OCI-LY1 (cell line): Measurements from ENCODE around the gene RIGI.

ENCODE experiments used
- EZH2 ChIP-seq: fragments of 200-600 bp; sonication (generic), shearing (Covaris generic); IDR thresholded peaks from 2 replicates; pipeline ENCODE4 v1.8.0; 2017; ENCODE audit warnings: borderline replicate concordance, mixed run types, mild to moderate bottlenecking, antibody characterized with exemption, low read length, moderate library complexity, mixed read lengths
- TF ChIP-seq, protein P1 (sequence below): fragments of 200-600 bp; sonication (generic), shearing (Covaris generic); IDR thresholded peaks from 2 replicates; pipeline ENCODE4 v1.5.1; 2017; ENCODE audit warnings: mild to moderate bottlenecking, antibody characterized with exemption, low read length, moderate library complexity, mixed read lengths

DNA sequence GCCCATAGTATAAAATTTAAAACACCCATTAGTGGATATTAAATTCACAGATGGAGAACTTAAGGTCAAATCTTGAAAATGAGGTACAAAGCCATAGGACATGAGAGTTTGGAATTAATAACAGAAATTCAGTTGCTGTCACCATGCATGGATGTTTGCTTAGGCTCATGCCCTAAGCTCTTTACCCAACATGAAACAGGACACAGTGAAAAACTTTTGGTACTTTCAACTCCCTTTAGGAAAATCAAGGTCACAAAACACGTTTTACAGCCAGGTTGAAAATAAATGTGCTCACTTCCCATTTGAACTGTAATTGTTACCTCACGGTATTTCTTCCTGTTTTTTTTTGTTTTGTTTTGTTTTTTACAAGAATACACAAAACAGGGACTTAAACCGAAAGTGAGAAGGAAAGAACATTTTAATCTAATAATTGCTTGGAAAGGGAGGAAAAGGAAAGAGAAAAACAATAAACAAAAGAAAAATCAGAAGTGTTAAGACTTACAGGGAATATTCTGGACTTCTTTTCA lies 32.5 kb upstream of the RIGI start:
- TF ChIP-seq, protein P1, sequence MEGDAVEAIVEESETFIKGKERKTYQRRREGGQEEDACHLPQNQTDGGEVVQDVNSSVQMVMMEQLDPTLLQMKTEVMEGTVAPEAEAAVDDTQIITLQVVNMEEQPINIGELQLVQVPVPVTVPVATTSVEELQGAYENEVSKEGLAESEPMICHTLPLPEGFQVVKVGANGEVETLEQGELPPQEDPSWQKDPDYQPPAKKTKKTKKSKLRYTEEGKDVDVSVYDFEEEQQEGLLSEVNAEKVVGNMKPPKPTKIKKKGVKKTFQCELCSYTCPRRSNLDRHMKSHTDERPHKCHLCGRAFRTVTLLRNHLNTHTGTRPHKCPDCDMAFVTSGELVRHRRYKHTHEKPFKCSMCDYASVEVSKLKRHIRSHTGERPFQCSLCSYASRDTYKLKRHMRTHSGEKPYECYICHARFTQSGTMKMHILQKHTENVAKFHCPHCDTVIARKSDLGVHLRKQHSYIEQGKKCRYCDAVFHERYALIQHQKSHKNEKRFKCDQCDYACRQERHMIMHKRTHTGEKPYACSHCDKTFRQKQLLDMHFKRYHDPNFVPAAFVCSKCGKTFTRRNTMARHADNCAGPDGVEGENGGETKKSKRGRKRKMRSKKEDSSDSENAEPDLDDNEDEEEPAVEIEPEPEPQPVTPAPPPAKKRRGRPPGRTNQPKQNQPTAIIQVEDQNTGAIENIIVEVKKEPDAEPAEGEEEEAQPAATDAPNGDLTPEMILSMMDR = no peak
- TF ChIP-seq EZH2 = no peak
